Smooth muscle cell (in vitro differentiated cells): ENCODE results near the gene OR1K1. TPM values are rescaled to one million over a fixed set of nuclear protein-coding genes. Genes with fewer than 3 reads are reported as not detected.

Experiments
- DNase-seq: peaks from one replicate; lab custom pipeline; 2025; ENCODE audit not compliant: unreplicated experiment; lab: John Stamatoyannopoulos, UW
- H2AFZ ChIP-seq: fragments of 200-600 bp; sonication (generic); 2 replicates; pipeline ENCODE4 v1.6.0; 2016; ENCODE audit warnings: antibody characterized with exemption, low read depth, mild to moderate bottlenecking
- H3F3A ChIP-seq: fragments of 200-600 bp; sonication (generic); 2 replicates; pipeline ENCODE4 v1.6.0; 2017; ENCODE audit warnings: antibody characterized with exemption, low read depth
- H3K27ac ChIP-seq: fragments of 200-600 bp; sonication (generic); 2 replicates; pipeline ENCODE4 v1.5.1; 2016; ENCODE audit warnings: low read depth, mild to moderate bottlenecking
- H3K27me3 ChIP-seq: fragments of 200-600 bp; sonication (generic); 2 replicates; pipeline ENCODE4 v1.6.1; 2016; ENCODE audit warnings: low read depth, mild to moderate bottlenecking
- H3K36me3 ChIP-seq: fragments of 200-600 bp; sonication (generic); 2 replicates; pipeline ENCODE4 v1.5.1; 2016; ENCODE audit warnings: low read depth
- H3K4me1 ChIP-seq: fragments of 200-600 bp; sonication (generic); 2 replicates; pipeline ENCODE4 v1.5.1; 2016; ENCODE audit warnings: low read depth
- H3K4me2 ChIP-seq: fragments of 200-600 bp; sonication (generic); 2 replicates; pipeline ENCODE4 v1.6.0; 2016; ENCODE audit warnings: mild to moderate bottlenecking
- H3K4me3 ChIP-seq: fragments of 200-600 bp; sonication (generic); 2 replicates; pipeline ENCODE4 v1.5.1; 2016; ENCODE audit warnings: mild to moderate bottlenecking
- H3K79me2 ChIP-seq: fragments of 200-600 bp; sonication (generic); 2 replicates; pipeline ENCODE4 v1.6.0; 2016; ENCODE audit warnings: low read depth, mild to moderate bottlenecking
- H3K9ac ChIP-seq: fragments of 200-600 bp; sonication (generic); 2 replicates; pipeline ENCODE4 v1.6.0; 2016; ENCODE audit warnings: low read depth
- H3K9me3 ChIP-seq: fragments of 200-600 bp; sonication (generic); replicated peaks from 2 replicates; pipeline ENCODE4 v1.5.1; 2016; ENCODE audit warnings: low read depth
- H4K20me1 ChIP-seq: fragments of 200-600 bp; sonication (generic); 2 replicates; pipeline ENCODE4 v1.6.0; 2016; ENCODE audit warnings: low read depth
- WGBS: methylation state at CpG from one replicate; pipeline ENCODE4 v1.1.7; 2016; ENCODE audit warnings: low lambda C conversion rate; 5-methylcytosine and 5-hydroxymethylcytosine counted together
- polyA plus RNA-seq: library from polyadenylated mRNA; unstranded; fragments of >200 nt; fragmentation: Nextera tagmentation; extraction: Ambion mirVana; gene quantifications from 2 replicates; pipeline ENCODE4 v1.2.1, GENCODE V29; 2016
- total RNA-seq: library from RNA; depleted of rRNA; stranded (reverse); fragments of >200 nt; gene quantifications from 2 replicates; pipeline ENCODE4 v1.2.3, GENCODE V29; 2014
- TF ChIP-seq, protein P1 (sequence below): fragments of 200-600 bp; sonication (generic); IDR thresholded peaks from 2 replicates; pipeline ENCODE4 v1.5.1; 2017; ENCODE audit warnings: borderline replicate concordance, mild to moderate bottlenecking, antibody characterized with exemption; ENCODE audit not compliant: insufficient read depth, poor library complexity, severe bottlenecking

OR1K1 gene
- total and polyA plus RNA-seq, 2 experiments from 2014 or later, result not detected

DNA sequence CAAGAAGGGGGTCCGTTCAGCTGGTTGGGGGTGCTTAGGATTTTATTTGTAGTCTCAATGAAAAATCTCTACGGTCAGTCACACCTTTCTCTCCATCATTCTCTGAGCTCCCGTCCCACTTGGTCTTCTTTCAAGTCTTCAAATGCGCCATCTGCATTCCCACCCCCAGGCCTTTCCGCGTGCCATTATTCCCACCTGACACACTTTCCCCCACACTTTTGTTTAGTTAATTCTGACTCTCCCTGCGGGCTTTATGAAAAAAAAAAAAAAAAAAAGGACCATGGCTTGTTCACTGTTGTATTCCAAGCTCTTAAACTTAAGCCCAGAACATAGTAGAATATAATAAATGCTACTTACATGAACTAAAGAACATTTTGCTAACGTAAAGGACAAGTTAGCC lies 22.9 kb upstream of the OR1K1 start:
- no peak overlapping the region for H3K4me2 ChIP-seq
- H3K9me3 ChIP-seq, result peaks cover 7% of the 10 kb centered on the region
- H2AFZ ChIP-seq, result no peak overlapping the region
- H3K27ac ChIP-seq, result no peak overlapping the region
- no peaks in the 10 kb centered on the region for H4K20me1 ChIP-seq
- TF ChIP-seq, protein P1, sequence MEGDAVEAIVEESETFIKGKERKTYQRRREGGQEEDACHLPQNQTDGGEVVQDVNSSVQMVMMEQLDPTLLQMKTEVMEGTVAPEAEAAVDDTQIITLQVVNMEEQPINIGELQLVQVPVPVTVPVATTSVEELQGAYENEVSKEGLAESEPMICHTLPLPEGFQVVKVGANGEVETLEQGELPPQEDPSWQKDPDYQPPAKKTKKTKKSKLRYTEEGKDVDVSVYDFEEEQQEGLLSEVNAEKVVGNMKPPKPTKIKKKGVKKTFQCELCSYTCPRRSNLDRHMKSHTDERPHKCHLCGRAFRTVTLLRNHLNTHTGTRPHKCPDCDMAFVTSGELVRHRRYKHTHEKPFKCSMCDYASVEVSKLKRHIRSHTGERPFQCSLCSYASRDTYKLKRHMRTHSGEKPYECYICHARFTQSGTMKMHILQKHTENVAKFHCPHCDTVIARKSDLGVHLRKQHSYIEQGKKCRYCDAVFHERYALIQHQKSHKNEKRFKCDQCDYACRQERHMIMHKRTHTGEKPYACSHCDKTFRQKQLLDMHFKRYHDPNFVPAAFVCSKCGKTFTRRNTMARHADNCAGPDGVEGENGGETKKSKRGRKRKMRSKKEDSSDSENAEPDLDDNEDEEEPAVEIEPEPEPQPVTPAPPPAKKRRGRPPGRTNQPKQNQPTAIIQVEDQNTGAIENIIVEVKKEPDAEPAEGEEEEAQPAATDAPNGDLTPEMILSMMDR, result no peak
- no peaks in the 10 kb centered on the region for H3K79me2 ChIP-seq
- no peaks in the 10 kb centered on the region for H3F3A ChIP-seq
- no peak overlapping the region for H3K9ac ChIP-seq
- no peaks in the 10 kb centered on the region for H3K4me1 ChIP-seq
- DNase-seq, result no peak
- no peak overlapping the region for H3K4me3 ChIP-seq
- 76% methylated on average over 8 of the region's 8 CpGs for WGBS
- no peaks in the 10 kb centered on the region for H3K27me3 ChIP-seq
- H3K36me3 ChIP-seq, result no peaks in the 10 kb centered on the region

DNA sequence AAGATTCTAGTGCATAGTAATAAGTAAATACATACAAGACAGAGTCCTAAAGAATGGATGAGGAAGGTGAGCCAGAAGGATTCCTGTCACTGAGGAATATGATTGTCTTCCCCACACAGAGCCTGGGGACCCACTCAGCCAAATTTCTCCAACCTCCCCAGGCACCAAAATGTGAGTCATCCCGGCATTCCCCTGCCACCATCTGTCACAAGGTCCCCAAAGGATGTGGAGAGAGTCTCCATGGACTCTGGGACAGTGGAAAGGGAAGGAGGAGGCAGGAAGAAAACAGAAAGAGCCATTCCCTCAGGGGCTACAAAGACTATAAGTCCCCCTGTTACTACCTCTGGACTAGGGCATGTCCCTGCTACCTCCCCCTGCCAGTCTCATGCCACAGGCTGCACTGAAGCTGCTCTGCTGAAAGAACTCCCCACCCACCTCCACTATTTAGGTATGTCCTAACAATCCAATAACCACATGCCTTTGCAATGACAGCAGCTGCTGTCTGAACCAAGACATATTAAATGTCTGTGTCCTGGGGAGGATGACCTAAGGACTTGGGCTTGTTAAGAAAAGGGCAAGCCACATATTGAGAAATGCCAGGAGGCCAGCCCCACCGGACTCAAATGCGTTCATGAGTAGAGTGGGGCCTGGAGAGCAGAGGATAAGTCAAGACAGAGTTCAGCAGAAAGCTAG lies 21.8 kb upstream of the OR1K1 start:
- no peak for DNase-seq
- no peaks in the 10 kb centered on the region for H4K20me1 ChIP-seq
- H3K27me3 ChIP-seq, result no peaks in the 10 kb centered on the region
- no peaks in the 10 kb centered on the region for H3K79me2 ChIP-seq
- peaks cover 7% of the 10 kb centered on the region for H3K9me3 ChIP-seq
- H3F3A ChIP-seq, result no peaks in the 10 kb centered on the region
- 75% methylated on average over 3 of the region's 3 CpGs for WGBS
- H3K9ac ChIP-seq, result no peak overlapping the region
- H3K27ac ChIP-seq, result no peak overlapping the region
- TF ChIP-seq, protein P1, result no peak
- no peak overlapping the region for H3K4me2 ChIP-seq
- no peaks in the 10 kb centered on the region for H3K4me1 ChIP-seq
- no peaks in the 10 kb centered on the region for H3K36me3 ChIP-seq
- no peak overlapping the region for H3K4me3 ChIP-seq
- H2AFZ ChIP-seq, result no peak overlapping the region

DNA sequence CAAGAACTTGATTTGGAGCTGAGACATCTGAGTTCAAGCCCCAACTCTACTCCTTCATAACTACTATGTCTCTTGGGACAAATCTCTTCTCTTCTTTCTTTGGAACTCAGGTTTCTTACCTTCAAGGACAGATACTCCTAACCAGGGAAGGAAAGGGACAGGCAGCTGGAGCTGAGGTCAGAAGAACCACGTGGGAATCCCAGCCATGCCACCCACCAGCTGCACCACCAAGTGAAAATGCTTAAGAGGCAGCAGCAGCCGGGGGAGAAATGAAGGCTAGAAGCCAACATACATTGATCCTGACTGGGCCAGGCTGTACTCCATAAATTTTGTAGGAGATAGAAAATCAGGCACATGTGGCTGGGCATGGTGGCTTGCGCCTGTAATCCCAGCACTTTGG lies 20.7 kb upstream of the OR1K1 start:
- no peak for DNase-seq
- TF ChIP-seq, protein P1, result no peak
- 60% methylated on average over 3 of the region's 3 CpGs for WGBS
- Histone ChIP-seq H3K79me2 (no peaks in the 10 kb centered on the region), H3K4me2 (no peak overlapping the region), H3K4me3 (no peak overlapping the region), H3K36me3 (no peaks in the 10 kb centered on the region), H3K9ac (no peak overlapping the region), H3K27me3 (no peaks in the 10 kb centered on the region), H3K4me1 (no peaks in the 10 kb centered on the region), H3K27ac (no peak overlapping the region), H3F3A (no peaks in the 10 kb centered on the region), H2AFZ (no peak overlapping the region), H4K20me1 (no peaks in the 10 kb centered on the region), H3K9me3 (peaks cover 7% of the 10 kb centered on the region)

DNA sequence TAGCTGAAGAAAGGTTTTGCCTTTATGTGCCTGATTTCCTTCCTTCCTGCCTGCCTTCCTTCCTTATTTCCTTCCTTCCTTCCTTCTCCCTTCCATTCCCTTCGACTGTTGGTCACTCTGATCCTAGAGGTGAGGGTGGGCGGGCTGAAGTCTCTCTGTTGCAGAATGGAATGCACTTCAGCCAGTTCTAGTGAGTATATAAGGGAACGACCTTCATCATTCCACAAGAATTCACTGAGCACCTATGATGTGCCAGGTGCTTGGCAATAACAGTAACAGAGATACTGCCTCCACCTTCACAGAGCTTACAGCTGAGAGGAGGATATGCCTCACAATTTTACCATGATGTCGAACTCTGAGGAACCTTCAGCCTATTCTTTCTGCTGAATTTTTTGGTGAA lies 19.9 kb upstream of the OR1K1 start:
- 43% methylated on average over 4 of the region's 4 CpGs for WGBS
- Histone ChIP-seq H3K4me2 (no peak overlapping the region), H3K4me3 (no peak overlapping the region), H4K20me1 (no peaks in the 10 kb centered on the region), H3K9me3 (peaks cover under 1% of the 10 kb centered on the region), H3K36me3 (no peaks in the 10 kb centered on the region), H3K79me2 (no peaks in the 10 kb centered on the region), H3K9ac (no peak overlapping the region), H3F3A (no peaks in the 10 kb centered on the region), H2AFZ (no peak overlapping the region), H3K27me3 (no peaks in the 10 kb centered on the region), H3K4me1 (no peaks in the 10 kb centered on the region), H3K27ac (no peak overlapping the region)
- no peak for DNase-seq
- TF ChIP-seq, protein P1, result no peak
